AG09309 (cell line): ENCODE results near the gene RTN4RL1.

ENCODE experiments used
- DNase-seq: peaks from one replicate; pipeline ENCODE4 v3.0.0-alpha.2; 2010; ENCODE audit warnings: low read depth
- H3K4me3 ChIP-seq: 2 replicates; pipeline ENCODE4 v1.5.1; 2011; ENCODE audit warnings: mild to moderate bottlenecking, low read depth, low read length, moderate library complexity; ENCODE audit not compliant: control insufficient read depth
- TF ChIP-seq, protein P1 (sequence below): IDR thresholded peaks from 2 replicates; pipeline ENCODE4 v1.5.1; 2011; ENCODE audit warnings: mild to moderate bottlenecking, low read depth, low read length, inconsistent platforms; ENCODE audit not compliant: insufficient read depth, control insufficient read depth; ENCODE audit errors: missing control alignments

Gene RTN4RL1

DNA sequence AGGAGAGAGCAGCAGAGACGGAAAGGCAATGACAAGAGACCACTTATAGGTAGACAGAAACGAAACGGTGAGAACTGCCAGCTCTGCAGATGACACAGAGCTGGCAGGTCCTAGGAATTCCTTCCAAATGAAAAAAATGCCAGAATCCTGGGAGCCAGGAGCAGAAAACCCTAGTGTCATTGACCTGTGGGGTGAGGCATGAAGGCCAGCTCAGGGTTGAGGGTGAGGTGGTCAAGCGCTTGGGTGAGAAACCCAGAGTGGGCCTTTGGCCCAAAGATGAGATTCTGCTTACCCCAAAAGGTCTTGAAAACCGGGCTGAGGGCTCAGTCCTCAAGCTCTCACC is 39.0 kb upstream of the RTN4RL1 start:
- TF ChIP-seq, protein P1, sequence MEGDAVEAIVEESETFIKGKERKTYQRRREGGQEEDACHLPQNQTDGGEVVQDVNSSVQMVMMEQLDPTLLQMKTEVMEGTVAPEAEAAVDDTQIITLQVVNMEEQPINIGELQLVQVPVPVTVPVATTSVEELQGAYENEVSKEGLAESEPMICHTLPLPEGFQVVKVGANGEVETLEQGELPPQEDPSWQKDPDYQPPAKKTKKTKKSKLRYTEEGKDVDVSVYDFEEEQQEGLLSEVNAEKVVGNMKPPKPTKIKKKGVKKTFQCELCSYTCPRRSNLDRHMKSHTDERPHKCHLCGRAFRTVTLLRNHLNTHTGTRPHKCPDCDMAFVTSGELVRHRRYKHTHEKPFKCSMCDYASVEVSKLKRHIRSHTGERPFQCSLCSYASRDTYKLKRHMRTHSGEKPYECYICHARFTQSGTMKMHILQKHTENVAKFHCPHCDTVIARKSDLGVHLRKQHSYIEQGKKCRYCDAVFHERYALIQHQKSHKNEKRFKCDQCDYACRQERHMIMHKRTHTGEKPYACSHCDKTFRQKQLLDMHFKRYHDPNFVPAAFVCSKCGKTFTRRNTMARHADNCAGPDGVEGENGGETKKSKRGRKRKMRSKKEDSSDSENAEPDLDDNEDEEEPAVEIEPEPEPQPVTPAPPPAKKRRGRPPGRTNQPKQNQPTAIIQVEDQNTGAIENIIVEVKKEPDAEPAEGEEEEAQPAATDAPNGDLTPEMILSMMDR, result no peak
- DNase-seq, result no peak

DNA sequence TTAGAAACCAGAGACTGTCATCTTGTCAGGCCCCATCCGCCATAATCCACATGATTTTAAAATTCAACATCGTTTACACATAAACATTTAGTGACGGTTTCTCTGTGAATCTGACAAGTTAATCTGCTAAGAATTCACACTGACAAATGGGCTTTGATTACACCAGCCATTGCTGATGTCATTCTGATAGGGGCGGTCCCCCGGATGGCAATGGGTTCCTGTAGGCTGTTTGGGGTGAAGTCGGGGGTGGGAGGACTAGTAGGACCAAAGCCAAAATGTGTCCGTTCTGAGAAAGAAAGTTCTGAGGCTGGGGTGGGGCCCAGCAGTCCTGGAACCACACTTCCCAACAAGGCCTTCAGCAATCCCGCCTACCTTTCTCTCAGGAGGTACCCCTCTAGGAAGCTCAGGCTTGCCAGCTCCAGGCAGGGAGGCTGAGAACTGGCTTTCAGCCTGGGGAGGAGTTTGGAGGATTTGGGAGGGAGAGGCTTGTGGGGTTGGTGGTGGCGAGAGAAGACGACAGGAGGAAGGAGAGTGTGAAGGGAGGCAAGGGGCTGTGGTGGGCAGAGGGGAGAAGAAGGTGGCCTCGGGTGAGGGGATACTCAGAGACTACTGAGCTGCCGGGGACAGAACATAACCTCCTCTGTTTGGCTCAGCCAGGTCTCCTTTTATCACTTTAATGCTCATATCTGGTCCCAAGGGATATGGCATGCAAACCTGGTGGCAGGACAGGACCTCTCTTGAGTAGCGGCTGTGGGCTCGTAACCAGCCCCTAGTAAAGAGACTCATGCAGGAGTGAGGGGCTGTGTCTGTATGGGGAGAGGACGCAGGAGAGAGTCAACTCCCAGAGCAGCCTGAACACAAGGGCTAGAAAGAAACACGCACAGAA is 38.4 kb upstream of the RTN4RL1 start:
- TF ChIP-seq, protein P1, result no peak
- no peak overlapping the region for H3K4me3 ChIP-seq
- DNase-seq, result no peak

More for the DNA sequence above, 39.0 kb upstream of the RTN4RL1 start:
- no peak overlapping the region for H3K4me3 ChIP-seq

DNA sequence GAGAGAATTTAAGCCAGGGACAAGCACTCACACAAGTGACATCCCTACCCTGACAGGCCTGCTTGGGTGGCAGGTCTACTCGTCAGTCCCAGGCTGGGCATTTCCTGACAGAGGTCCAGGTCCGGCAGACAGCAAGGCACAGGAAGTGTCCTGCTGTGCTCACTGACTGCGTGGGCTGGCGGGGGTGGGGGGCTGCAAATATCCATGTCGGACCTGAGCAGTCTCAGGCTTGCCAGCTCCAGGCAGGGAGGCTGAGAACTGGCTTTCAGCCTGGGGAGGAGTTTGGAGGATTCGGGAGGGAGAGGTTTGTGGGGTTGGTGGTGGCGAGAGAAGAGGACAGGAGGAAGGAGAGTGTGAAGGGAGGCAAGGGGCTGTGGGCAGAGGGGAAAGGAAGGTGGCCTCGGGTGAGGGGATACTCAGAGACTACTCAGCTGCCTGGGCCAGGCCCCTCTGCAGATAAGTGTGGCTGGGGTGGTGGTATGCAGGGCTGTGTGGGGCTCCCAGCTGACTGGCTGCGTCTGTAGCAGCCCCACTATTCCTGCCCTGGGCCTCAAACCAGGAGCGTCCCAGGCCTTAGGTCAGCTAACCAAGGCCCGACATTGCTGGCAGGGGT is 37.5 kb upstream of the RTN4RL1 start:
- H3K4me3 ChIP-seq, result no peak overlapping the region
- TF ChIP-seq, protein P1, result no peak
- DNase-seq, result no peak

DNA sequence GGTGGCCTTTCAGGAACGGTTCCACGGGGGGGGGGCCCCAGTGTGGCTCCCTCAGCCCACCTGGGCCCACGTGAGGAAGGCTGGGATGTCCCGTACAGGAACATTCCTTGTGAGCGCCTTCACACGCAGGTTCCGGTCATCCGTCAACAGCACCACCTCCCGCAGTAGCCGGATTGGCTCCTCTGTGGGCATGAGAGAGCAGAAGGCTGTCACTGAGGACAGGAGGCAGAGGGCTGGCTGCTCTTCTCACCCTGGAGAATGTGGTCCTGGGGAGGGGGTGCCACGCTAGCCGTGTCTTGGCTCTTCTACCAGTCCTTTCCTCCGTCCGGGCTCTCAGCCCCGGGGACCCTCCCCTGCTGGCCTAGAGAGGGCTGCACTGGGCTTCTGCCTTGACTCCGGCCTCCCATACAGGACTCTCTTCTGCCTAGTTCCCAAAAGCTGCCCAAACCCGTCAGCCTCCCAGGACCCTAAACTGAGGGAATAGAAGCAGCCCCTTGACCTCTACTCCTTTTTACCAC is 36.4 kb upstream of the RTN4RL1 start:
- no peak for DNase-seq
- no peak overlapping the region for H3K4me3 ChIP-seq
- TF ChIP-seq, protein P1, result no peak

DNA sequence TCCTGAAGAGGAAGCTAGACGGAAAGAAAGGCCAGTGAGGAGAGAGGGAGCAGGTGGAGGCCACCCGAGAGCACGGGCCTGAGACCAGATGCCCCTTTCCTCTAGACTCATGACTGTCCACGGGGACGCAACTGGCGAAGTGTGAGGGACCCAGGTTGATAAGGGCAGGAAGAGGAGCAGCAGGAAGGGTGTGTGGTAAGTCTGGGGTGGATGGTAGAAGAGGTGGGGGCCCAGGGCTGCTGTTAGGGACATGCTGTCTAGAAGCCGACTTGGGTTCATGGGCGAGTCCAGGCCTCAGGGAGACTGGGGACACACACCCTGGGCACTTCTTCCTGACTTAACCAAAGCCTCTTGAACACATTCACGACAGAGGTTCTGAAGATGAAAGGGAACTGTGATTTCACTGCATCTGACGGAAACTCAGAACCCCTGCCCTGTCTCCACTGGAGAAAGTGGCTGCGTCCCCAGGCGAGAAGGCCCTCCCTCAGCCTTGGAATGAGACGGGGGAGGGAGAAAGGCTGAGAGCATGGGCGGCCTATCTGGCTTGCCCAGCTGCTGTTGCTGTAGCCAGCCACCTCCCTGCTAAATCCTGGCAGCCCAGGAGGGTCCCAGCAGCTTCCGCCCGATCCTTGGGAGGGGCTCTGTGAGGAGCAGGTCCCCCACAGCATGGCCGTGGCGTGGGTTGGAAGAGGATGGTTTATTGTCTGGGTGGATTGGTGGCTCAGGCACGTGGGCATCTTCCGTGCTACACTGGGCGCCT is 35.7 kb upstream of the RTN4RL1 start:
- TF ChIP-seq, protein P1, result no peak
- DNase-seq, result no peak
- H3K4me3 ChIP-seq, result no peak overlapping the region

DNA sequence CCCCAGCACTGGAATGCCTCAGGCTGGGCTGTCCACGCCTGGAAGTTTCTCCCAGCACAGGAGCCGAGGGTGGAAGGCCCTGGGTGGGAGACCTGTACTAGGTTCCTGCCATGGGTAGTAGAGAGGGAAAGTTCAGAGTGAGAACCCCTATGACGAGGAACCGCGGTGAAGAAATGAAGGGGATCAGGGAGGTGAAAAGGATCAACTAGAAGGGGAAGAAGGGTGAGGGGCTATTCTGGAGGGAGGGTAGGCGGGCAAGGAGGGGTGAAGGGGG is 35.2 kb upstream of the RTN4RL1 start:
- TF ChIP-seq, protein P1, result no peak
- no peak for DNase-seq
- no peak overlapping the region for H3K4me3 ChIP-seq
